ENCODE results near the gene TRIM46. TPM values are rescaled to one million over a fixed set of nuclear protein-coding genes. Genes with fewer than 3 reads are reported as not detected.

The TRIM46 gene
- total RNA-seq, 1 donor from 2014 or later = 0.35 TPM

DNA sequence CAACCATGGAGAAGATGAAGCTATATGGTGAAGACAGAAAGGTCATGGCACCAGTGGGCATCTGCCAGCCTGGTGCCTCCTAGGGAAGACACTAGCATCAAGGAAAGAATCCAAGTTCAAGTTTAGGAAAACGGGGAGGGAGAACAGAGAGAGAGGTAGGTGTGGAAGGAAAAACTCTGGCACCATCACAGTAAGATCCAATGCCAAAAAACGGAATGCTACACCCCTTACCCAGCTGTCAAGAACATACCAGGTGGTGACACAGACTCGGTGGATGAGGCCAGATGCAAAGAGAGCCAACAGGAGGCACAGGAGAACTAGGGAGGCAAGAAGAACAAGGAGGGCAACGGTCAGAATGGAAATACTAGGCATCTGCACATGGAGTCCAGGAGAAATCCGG, 4.1 kb upstream of the TRIM46 start:
- H3K4me1 ChIP-seq = peaks cover 46% of the 10 kb centered on the region
- H3K36me3 ChIP-seq = peaks cover 23% of the 10 kb centered on the region
- DNase-seq (no peak), ATAC-seq (no peak)
- TF ChIP-seq, protein P1, sequence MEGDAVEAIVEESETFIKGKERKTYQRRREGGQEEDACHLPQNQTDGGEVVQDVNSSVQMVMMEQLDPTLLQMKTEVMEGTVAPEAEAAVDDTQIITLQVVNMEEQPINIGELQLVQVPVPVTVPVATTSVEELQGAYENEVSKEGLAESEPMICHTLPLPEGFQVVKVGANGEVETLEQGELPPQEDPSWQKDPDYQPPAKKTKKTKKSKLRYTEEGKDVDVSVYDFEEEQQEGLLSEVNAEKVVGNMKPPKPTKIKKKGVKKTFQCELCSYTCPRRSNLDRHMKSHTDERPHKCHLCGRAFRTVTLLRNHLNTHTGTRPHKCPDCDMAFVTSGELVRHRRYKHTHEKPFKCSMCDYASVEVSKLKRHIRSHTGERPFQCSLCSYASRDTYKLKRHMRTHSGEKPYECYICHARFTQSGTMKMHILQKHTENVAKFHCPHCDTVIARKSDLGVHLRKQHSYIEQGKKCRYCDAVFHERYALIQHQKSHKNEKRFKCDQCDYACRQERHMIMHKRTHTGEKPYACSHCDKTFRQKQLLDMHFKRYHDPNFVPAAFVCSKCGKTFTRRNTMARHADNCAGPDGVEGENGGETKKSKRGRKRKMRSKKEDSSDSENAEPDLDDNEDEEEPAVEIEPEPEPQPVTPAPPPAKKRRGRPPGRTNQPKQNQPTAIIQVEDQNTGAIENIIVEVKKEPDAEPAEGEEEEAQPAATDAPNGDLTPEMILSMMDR (IDR thresholded peaks at IDR 0.05) = no peak
- H3K27me3 ChIP-seq (ENCODE audit: low read depth) = peaks cover 6% of the 10 kb centered on the region
- H3K4me3 ChIP-seq = no peak overlapping the region
- intact Hi-C loops (cut with DNase I) = loop anchor here (5.0 kb wide), 1 partner anchor 77 kb away; no protein-coding TSS in a partner anchor
- no peak overlapping the region for H3K27ac ChIP-seq
- H3K9me3 ChIP-seq = no peaks in the 10 kb centered on the region

DNA sequence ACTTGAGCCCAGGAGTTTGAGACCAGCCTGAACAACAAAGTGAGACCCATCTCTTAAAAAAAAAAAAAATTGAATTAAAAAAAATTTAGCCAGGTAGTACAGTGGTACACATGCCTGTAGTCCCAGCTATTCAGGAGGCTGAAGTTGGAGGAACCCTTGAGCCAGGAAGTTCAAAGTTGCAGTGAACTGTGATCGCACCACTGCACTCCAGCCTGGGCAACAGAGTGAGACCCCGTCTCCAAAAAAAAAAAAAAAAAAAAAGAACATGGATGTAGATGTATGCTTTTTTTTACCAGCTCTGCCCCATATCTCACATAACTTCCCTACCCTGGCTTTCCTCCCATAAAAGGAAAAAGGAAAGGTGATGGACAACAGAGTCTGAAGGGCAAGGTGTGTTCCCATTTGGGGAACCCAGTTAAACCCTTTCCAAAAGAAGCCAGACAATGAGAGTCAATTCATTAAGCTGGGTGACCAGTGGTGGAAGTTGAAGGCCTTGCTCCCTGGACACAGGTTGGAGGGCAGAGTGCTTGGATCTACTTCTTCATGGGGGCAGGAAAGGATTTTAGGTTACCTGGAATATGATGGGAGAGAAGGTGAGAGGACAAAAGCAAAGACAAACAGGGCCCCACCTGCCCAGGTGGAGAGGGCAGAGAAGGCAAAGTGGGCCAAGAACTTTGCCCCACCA, 3.4 kb upstream of the TRIM46 start:
- Histone ChIP-seq H3K27ac (no peak overlapping the region), H3K4me1 (peaks cover 46% of the 10 kb centered on the region), H3K9me3 (no peaks in the 10 kb centered on the region), H3K36me3 (peaks cover 23% of the 10 kb centered on the region), H3K27me3 (ENCODE audit: low read depth) (peaks cover 6% of the 10 kb centered on the region), H3K4me3 (no peak overlapping the region)
- ATAC-seq = no peak
- intact Hi-C loops (cut with DNase I) = no loop called here
- TF ChIP-seq, protein P1 (IDR thresholded peaks at IDR 0.05) = no peak
- DNase-seq = no peak

DNA sequence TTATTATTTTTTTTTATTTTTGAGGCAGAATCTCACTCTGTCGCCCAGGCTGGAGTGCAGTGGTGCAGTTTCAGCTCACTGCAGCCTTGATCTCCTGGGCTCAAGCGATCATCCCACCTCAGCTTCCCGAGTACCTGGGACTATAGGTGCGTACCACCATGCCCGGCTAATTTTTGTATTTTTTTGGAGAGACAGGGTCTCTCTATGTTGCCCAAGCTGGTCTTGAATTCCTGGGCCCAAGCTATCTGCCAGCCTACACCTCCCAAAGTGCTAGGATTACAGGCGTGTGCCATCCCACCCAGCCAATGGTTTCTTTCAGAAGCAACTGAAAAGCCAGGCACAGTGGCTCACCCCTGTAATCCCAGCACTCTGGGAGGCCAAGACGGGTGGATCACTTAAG, 2.8 kb upstream of the TRIM46 start:
- ATAC-seq = no peak
- DNase-seq = no peak
- Histone ChIP-seq H3K4me3 (no peak overlapping the region), H3K4me1 (peaks cover 44% of the 10 kb centered on the region), H3K9me3 (no peaks in the 10 kb centered on the region), H3K27me3 (ENCODE audit: low read depth) (peaks cover 6% of the 10 kb centered on the region), H3K36me3 (peaks cover 23% of the 10 kb centered on the region), H3K27ac (no peak overlapping the region)
- intact Hi-C loops (cut with DNase I) = no loop called here
- TF ChIP-seq, protein P1 (IDR thresholded peaks at IDR 0.05) = no peak

DNA sequence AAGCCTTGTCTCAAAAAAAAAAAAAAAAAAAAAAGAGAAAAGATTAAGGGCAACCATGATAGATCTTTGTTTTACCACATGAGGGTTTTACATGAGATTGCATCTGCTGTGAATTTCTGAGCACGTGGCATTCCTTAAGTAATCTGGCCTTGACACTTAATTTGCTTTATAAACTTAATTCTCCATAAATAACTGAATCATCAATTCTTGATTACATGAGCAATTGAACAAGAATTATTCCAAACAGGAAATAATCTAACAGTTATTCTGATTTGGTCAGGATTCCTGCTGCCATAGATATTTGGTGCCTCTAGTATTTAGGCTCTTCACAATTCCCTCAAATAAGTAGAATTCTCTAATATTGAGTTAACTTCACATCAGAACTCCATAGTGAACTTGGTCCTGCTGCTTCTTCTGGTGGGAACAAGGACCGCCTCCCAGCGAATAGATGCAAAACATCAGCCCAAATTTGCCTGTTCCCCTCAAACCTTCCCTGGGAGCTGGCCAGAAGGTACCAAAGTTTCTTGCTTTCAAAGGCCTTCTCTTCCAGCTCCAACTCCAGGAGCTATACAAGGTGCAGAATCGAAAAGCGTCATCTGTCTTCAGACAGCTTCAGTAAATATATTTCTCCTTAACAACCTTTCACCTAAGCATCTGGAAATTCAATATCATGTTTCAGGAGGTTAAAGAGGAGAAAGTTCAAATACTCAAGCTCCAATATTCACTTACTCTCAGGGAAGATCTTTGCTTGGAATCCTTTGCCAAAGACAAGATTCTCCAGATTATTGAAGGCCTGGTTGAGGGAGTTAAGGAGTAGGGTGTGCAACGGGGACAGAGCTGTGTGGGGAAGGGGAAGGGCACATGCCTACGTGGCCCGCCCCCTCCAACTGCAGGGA, 1.6 kb upstream of the TRIM46 start:
- DNase-seq = no peak
- Histone ChIP-seq H3K27me3 (ENCODE audit: low read depth) (peaks cover 6% of the 10 kb centered on the region), H3K36me3 (peaks cover 23% of the 10 kb centered on the region), H3K4me1 (peaks cover 36% of the 10 kb centered on the region), H3K27ac (peak overlapping the region; percentile 91), H3K9me3 (no peaks in the 10 kb centered on the region), H3K4me3 (peak overlapping the region; percentile 91)
- ATAC-seq = peak; percentile 4 to 18
- TF ChIP-seq, protein P1 (IDR thresholded peaks at IDR 0.05) = no peak
- intact Hi-C loops (cut with DNase I) = no loop called here

DNA sequence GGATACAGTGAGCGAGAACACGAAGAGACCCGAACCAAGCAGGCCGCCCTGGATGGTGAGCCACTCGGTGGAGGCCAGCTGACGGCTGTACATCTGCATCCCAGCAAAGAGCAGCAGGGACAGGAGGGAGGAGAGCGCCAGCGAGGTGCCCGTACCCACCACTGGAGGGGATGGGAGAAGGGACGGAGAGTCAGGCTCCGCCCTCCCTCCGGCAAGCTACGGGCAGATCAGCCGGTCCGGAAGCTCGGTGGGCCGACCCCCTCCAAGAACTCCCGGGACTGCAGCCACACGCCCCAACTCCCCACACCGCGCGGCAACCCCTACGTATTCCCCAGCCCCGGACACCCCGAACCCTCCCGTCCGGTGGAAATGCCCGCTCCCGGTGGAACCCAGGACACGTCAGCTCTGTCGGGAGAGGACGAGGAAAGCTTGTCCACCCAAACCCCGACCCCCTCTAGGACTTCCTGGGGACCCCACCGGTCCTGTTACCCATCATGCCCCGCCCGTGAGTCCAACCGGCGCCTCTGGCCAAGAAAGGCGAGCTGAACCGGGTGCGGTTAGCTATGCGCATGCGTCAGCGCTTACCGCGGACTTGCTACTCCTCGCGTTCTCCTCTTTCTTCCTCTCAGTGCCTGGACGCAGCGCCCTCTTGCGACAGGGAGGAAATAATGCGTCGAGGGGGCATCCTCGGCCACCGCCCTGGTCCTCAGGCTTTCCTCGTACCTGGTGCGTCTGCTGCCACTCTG, 744 bp upstream of the TRIM46 start, which contains the start of gene KRTCAP2:
Gene KRTCAP2, minus strand, starts transcription at position 573 of the 746 bp plus-strand sequence. Its CDS starts 80 bp downstream, at position 493.
- Histone ChIP-seq H3K27ac (peak within 1 kb of the TSS; percentile 91), H3K36me3 (peaks cover 23% of the 10 kb centered on the region), H3K27me3 (ENCODE audit: low read depth) (peaks cover 6% of the 10 kb centered on the region), H3K4me3 (peak within 1 kb of the TSS; percentile 91), H3K4me1 (peaks cover 34% of the 10 kb centered on the region), H3K9me3 (no peaks in the 10 kb centered on the region)
- peak; percentile 97 for DNase-seq
- peak; percentile 78 to 88 for ATAC-seq
- intact Hi-C loops (cut with DNase I) = no loop called here
- TF ChIP-seq, protein P1 (IDR thresholded peaks at IDR 0.05) = peak; percentile 92

All from lower lobe of right lung (tissue), 2 donors.